ENCODE results near the gene MEIS2. TPM values are rescaled to one million over a fixed set of nuclear protein-coding genes. Genes with fewer than 3 reads are reported as not detected.

MEIS2 gene
- total and polyA plus RNA-seq, 2 donors (not counting 3 experiments of a cell fraction or from before 2014, with no cell fraction given) = 22.5 to 26.2 TPM

GRCh38 chr15:37008205-37008604 is 92.1 kb downstream of the MEIS2 start:
- no peaks in the 10 kb centered on the region for H3K9me1 ChIP-seq (replicated peaks; ENCODE audit: control insufficient read depth, extremely low read depth, insufficient read depth, low read length)
- H3K4me3 ChIP-seq (replicated peaks in 1 of 3; ENCODE audit: insufficient read depth in 1 of 3, low read depth in 1 of 3, low read length in 3 of 3) = no peak overlapping the region
- POLR2A ChIA-PET = no interaction called here
- no peak overlapping the region for H3K9ac ChIP-seq (replicated peaks; ENCODE audit: extremely low read depth, insufficient read depth, low read length)
- TF ChIP-seq EZH2 (IDR thresholded peaks at IDR 0.05; ENCODE audit: borderline replicate concordance, low read depth, low read length, severe bottlenecking) (no peak), POLR2A (IDR thresholded peaks at IDR 0.05; ENCODE audit: low read depth, low read length) (no peak), CTCF (IDR thresholded peaks at IDR 0.05; ENCODE audit: extremely low read depth in 1 of 2, insufficient read depth in 1 of 2, low read depth in 1 of 2, low read length in 2 of 2) (no peak), MAX (IDR thresholded peaks at IDR 0.05; ENCODE audit: insufficient read depth, insufficient read length) (no peak), FOS (IDR thresholded peaks at IDR 0.05; ENCODE audit: borderline replicate concordance, insufficient read depth, low read length) (no peak), JUN (IDR thresholded peaks at IDR 0.05; ENCODE audit: borderline replicate concordance, insufficient read depth, insufficient read length, low read depth) (no peak)
- H3K4me2 ChIP-seq (ENCODE audit: insufficient read depth, low read length) = no peak overlapping the region
- H4K20me1 ChIP-seq (replicated peaks; ENCODE audit: control insufficient read depth, extremely low read depth, insufficient read depth, low read length) = no peaks in the 10 kb centered on the region
- no peak for DNase-seq (ENCODE audit: low read depth, low spot score)
- no peaks in the 10 kb centered on the region for H3K9me3 ChIP-seq (replicated peaks; ENCODE audit: control insufficient read depth, insufficient read depth, low read length)
- dilution Hi-C loops (cut with MboI; ENCODE audit: extremely low pct_ligation_motif_present, low sequenced_read_pairs) = no loop called here
- intact Hi-C loops (cut with micrococcal nuclease) = no loop called here
- no peak overlapping the region for H3K27ac ChIP-seq (ENCODE audit: insufficient read depth, low read depth, low read length)
- FAIRE-seq = no peak
- no peak overlapping the region for H2AFZ ChIP-seq (ENCODE audit: low read depth, low read length)
- no peaks in the 10 kb centered on the region for H3K4me1 ChIP-seq (ENCODE audit: control insufficient read depth, extremely low read depth, insufficient read depth, low read length)
- no TSS peak for BruUV-seq (replicated peaks)
- H3K36me3 ChIP-seq (ENCODE audit: control insufficient read depth in 2 of 2, extremely low read depth in 1 of 2, insufficient read depth in 2 of 2, low read length in 2 of 2) = peaks cover 0 to 4% of the 10 kb centered on the region in 2 experiments
- CTCF ChIA-PET = no interaction called here
- H3K27me3 ChIP-seq (ENCODE audit: control insufficient read depth in 2 of 2, insufficient read depth in 2 of 2, low read length in 2 of 2) = no peaks in the 10 kb centered on the region
- H3K79me2 ChIP-seq (ENCODE audit: control insufficient read depth, insufficient read depth, low read length) = no peaks in the 10 kb centered on the region

- no peak overlapping the region for H3K4me2 ChIP-seq (ENCODE audit: insufficient read depth, low read length)
- dilution Hi-C loops (cut with MboI; ENCODE audit: extremely low pct_ligation_motif_present, low sequenced_read_pairs) = no loop called here
- BruUV-seq (replicated peaks) = no TSS peak
- H3K27me3 ChIP-seq (ENCODE audit: control insufficient read depth in 2 of 2, insufficient read depth in 2 of 2, low read length in 2 of 2) = no peaks in the 10 kb centered on the region
- TF ChIP-seq CTCF (IDR thresholded peaks at IDR 0.05; ENCODE audit: extremely low read depth in 1 of 2, insufficient read depth in 1 of 2, low read depth in 1 of 2, low read length in 2 of 2) = no peak
- TF ChIP-seq EZH2 (IDR thresholded peaks at IDR 0.05; ENCODE audit: borderline replicate concordance, low read depth, low read length, severe bottlenecking) = no peak
- no peak for TF ChIP-seq MYC (IDR thresholded peaks at IDR 0.05; ENCODE audit: low read depth, low read length)
- TF ChIP-seq POLR2AphosphoS5 (IDR thresholded peaks at IDR 0.05; ENCODE audit: insufficient read depth, low read depth, low read length) = no peak
- no peak for TF ChIP-seq FOS (IDR thresholded peaks at IDR 0.05; ENCODE audit: borderline replicate concordance, insufficient read depth, low read length)
- TF ChIP-seq POLR2A (IDR thresholded peaks at IDR 0.05; ENCODE audit: low read depth, low read length) = no peak
- no peak for TF ChIP-seq JUN (IDR thresholded peaks at IDR 0.05; ENCODE audit: borderline replicate concordance, insufficient read depth, insufficient read length, low read depth)
- TF ChIP-seq GATA2 (IDR thresholded peaks at IDR 0.05; ENCODE audit: insufficient read depth, insufficient read length, low read depth, low read length) = no peak
- TF ChIP-seq MAX (IDR thresholded peaks at IDR 0.05; ENCODE audit: insufficient read depth, insufficient read length) = no peak
- H2AFZ ChIP-seq (ENCODE audit: low read depth, low read length) = no peak overlapping the region
- no peaks in the 10 kb centered on the region for H3K79me2 ChIP-seq (ENCODE audit: control insufficient read depth, insufficient read depth, low read length)
- DNase-seq (ENCODE audit: low read depth, low spot score) = no peak
- H3K4me1 ChIP-seq (ENCODE audit: control insufficient read depth, extremely low read depth, insufficient read depth, low read length) = no peaks in the 10 kb centered on the region
- no peak overlapping the region for H3K4me3 ChIP-seq (replicated peaks in 1 of 3; ENCODE audit: insufficient read depth in 1 of 3, low read depth in 1 of 3, low read length in 3 of 3)
- no peak overlapping the region for H3K27ac ChIP-seq (ENCODE audit: insufficient read depth, low read depth, low read length)
- no peak overlapping the region for H3K9ac ChIP-seq (replicated peaks; ENCODE audit: extremely low read depth, insufficient read depth, low read length)
- POLR2A ChIA-PET = no interaction called here
- H3K9me1 ChIP-seq (replicated peaks; ENCODE audit: control insufficient read depth, extremely low read depth, insufficient read depth, low read length) = no peaks in the 10 kb centered on the region
- FAIRE-seq = no peak
- H3K9me3 ChIP-seq (replicated peaks; ENCODE audit: control insufficient read depth, insufficient read depth, low read length) = no peaks in the 10 kb centered on the region
- H4K20me1 ChIP-seq (replicated peaks; ENCODE audit: control insufficient read depth, extremely low read depth, insufficient read depth, low read length) = no peaks in the 10 kb centered on the region
- intact Hi-C loops (cut with micrococcal nuclease) = no loop called here
- H3K36me3 ChIP-seq (ENCODE audit: control insufficient read depth in 2 of 2, extremely low read depth in 1 of 2, insufficient read depth in 2 of 2, low read length in 2 of 2) = peaks cover 0 to 4% of the 10 kb centered on the region in 2 experiments
- CTCF ChIA-PET = no interaction called here
Measured at GRCh38 chr15:37007301-37007700, 93.0 kb downstream of the MEIS2 start.
